ENCODE measurements around the gene CHCHD6. TPM values are rescaled to one million over a fixed set of nuclear protein-coding genes. Genes with fewer than 3 reads are reported as not detected.

Gene CHCHD6
- total RNA-seq, 2 donors from 2014 or later, result 23.6 to 34.4 TPM

- 69 to 74% methylated on average over 2 to 4 of the region's 4 CpGs for WGBS, 2 experiments (ENCODE audit: insufficient coverage in 1 of 2, insufficient read length in 1 of 2)
- H3K27me3 Mint-ChIP-seq (ENCODE audit: insufficient read depth), result no peaks in the 10 kb centered on the region
- no peak overlapping the region for H3K27ac Mint-ChIP-seq
Measured at GRCh38 chr3:126939338-126939718, 235.3 kb downstream of the CHCHD6 start.

GRCh38 chr3:126939733-126940132, 235.7 kb downstream of the CHCHD6 start:
- TF ChIP-seq, protein P1, sequence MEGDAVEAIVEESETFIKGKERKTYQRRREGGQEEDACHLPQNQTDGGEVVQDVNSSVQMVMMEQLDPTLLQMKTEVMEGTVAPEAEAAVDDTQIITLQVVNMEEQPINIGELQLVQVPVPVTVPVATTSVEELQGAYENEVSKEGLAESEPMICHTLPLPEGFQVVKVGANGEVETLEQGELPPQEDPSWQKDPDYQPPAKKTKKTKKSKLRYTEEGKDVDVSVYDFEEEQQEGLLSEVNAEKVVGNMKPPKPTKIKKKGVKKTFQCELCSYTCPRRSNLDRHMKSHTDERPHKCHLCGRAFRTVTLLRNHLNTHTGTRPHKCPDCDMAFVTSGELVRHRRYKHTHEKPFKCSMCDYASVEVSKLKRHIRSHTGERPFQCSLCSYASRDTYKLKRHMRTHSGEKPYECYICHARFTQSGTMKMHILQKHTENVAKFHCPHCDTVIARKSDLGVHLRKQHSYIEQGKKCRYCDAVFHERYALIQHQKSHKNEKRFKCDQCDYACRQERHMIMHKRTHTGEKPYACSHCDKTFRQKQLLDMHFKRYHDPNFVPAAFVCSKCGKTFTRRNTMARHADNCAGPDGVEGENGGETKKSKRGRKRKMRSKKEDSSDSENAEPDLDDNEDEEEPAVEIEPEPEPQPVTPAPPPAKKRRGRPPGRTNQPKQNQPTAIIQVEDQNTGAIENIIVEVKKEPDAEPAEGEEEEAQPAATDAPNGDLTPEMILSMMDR (conservative IDR thresholded peaks at IDR 0.05), result no peak
- 97% methylated on average over 3 of the region's 3 CpGs; no CpG with 5 or more reads in 1 of the 2 experiments for WGBS, 2 experiments (ENCODE audit: insufficient coverage in 1 of 2, insufficient read length in 1 of 2)
- Histone ChIP-seq H3K9me3 (ENCODE audit: control insufficient read depth, low read length) (no peaks in the 10 kb centered on the region), H3K27ac (ENCODE audit: low read depth, low read length) (no peak overlapping the region), H3K4me3 (ENCODE audit: low read length) (no peak overlapping the region), H3K36me3 (ENCODE audit: control insufficient read depth, insufficient read depth, low read length) (no peaks in the 10 kb centered on the region), H3K9ac (ENCODE audit: extremely low read depth, low read length, poor library complexity, severe bottlenecking) (no peak overlapping the region), H3K4me1 (ENCODE audit: control insufficient read depth, insufficient read depth, low read length) (peaks cover 14% of the 10 kb centered on the region), H3K27me3 (ENCODE audit: control insufficient read depth, insufficient read depth, low read length, poor library complexity, severe bottlenecking) (no peaks in the 10 kb centered on the region)
- Mint-ChIP-seq H3K36me3 (ENCODE audit: low read depth) (no peaks in the 10 kb centered on the region), H3K4me3 (no peak overlapping the region), H3K27ac (no peak overlapping the region), H3K27me3 (ENCODE audit: insufficient read depth) (no peaks in the 10 kb centered on the region), H3K9me3 (no peaks in the 10 kb centered on the region), H3K4me1 (peaks cover 19% of the 10 kb centered on the region)
- no peak for DNase-seq

More at GRCh38 chr3:126939338-126939718, 235.3 kb downstream of the CHCHD6 start:
- H3K9me3 ChIP-seq (ENCODE audit: control insufficient read depth, low read length), result no peaks in the 10 kb centered on the region
- TF ChIP-seq, protein P1 (conservative IDR thresholded peaks at IDR 0.05), result peak; percentile 70
- DNase-seq, result no peak
- no peak overlapping the region for H3K4me3 Mint-ChIP-seq
- H3K36me3 Mint-ChIP-seq (ENCODE audit: low read depth), result no peaks in the 10 kb centered on the region
- H3K36me3 ChIP-seq (ENCODE audit: control insufficient read depth, insufficient read depth, low read length), result no peaks in the 10 kb centered on the region
- H3K27ac ChIP-seq (ENCODE audit: low read depth, low read length), result no peak overlapping the region
- H3K4me1 Mint-ChIP-seq, result peaks cover 21% of the 10 kb centered on the region
- no peaks in the 10 kb centered on the region for H3K27me3 ChIP-seq (ENCODE audit: control insufficient read depth, insufficient read depth, low read length, poor library complexity, severe bottlenecking)
- no peak overlapping the region for H3K4me3 ChIP-seq (ENCODE audit: low read length)
- peaks cover 14% of the 10 kb centered on the region for H3K4me1 ChIP-seq (ENCODE audit: control insufficient read depth, insufficient read depth, low read length)
- no peak overlapping the region for H3K9ac ChIP-seq (ENCODE audit: extremely low read depth, low read length, poor library complexity, severe bottlenecking)
- H3K9me3 Mint-ChIP-seq, result no peaks in the 10 kb centered on the region

GRCh38 chr3:126941721-126942270, 237.8 kb downstream of the CHCHD6 start:
- H3K4me1 ChIP-seq (ENCODE audit: control insufficient read depth, insufficient read depth, low read length), result peaks cover 4% of the 10 kb centered on the region
- H3K27me3 ChIP-seq (ENCODE audit: control insufficient read depth, insufficient read depth, low read length, poor library complexity, severe bottlenecking), result no peaks in the 10 kb centered on the region
- 93 to 100% methylated on average over 4 to 5 of the region's 5 CpGs for WGBS, 2 experiments (ENCODE audit: insufficient coverage in 1 of 2, insufficient read length in 1 of 2)
- H3K4me3 ChIP-seq (ENCODE audit: low read length), result no peak overlapping the region
- H3K9me3 ChIP-seq (ENCODE audit: control insufficient read depth, low read length), result no peaks in the 10 kb centered on the region
- no peaks in the 10 kb centered on the region for H3K36me3 ChIP-seq (ENCODE audit: control insufficient read depth, insufficient read depth, low read length)
- TF ChIP-seq, protein P1 (conservative IDR thresholded peaks at IDR 0.05), result no peak
- no peaks in the 10 kb centered on the region for H3K9me3 Mint-ChIP-seq
- no peak overlapping the region for H3K27ac Mint-ChIP-seq
- no peak for DNase-seq
- no peaks in the 10 kb centered on the region for H3K27me3 Mint-ChIP-seq (ENCODE audit: insufficient read depth)
- peaks cover 7% of the 10 kb centered on the region for H3K4me1 Mint-ChIP-seq
- no peak overlapping the region for H3K4me3 Mint-ChIP-seq
- H3K36me3 Mint-ChIP-seq (ENCODE audit: low read depth), result no peaks in the 10 kb centered on the region
- no peak overlapping the region for H3K9ac ChIP-seq (ENCODE audit: extremely low read depth, low read length, poor library complexity, severe bottlenecking)
- H3K27ac ChIP-seq (ENCODE audit: low read depth, low read length), result no peak overlapping the region
